A172 (cell line): ENCODE measurements around the gene FSIP1. TPM values are rescaled to one million over a fixed set of nuclear protein-coding genes. Genes with fewer than 3 reads are reported as not detected.

Experiments used
- DNase-seq: peaks from one replicate; pipeline ENCODE4 v3.0.0-alpha.2; 2015; ENCODE audit warnings: low spot score
- total RNA-seq: library from RNA; depleted of rRNA; stranded (reverse); fragments of >200 nt; shearing (Covaris generic); gene quantifications from 2 replicates; pipeline ENCODE4 v1.2.3, GENCODE V29; 2014

FSIP1 gene
- total RNA-seq, 1 experiment from 2014 or later, result 0.41 TPM

- DNase-seq, result no peak
These were observed 62.6 kb downstream of the FSIP1 start for GRCh38 chr15:39720081-39720480.

- no peak for DNase-seq
These were observed 63.5 kb downstream of the FSIP1 start for GRCh38 chr15:39719109-39719508.

DNA sequence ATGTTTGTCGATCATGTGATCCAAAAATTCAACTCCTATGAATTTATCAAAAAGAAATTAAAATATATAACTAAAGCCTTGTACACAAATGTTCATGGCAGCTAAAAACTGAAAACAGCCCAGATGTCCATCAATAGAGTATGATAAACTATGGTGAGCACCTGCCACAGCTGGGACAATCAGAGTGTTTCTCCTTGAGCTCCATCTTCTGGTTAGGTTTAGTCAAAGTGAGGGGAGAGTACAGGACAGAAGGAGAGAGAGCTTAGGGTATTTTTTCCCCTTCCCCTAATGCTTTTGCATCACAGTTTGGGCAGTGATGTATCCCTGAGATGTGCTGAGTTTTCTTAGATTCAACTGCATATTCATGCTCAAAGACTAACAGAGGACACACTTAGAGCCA, 65.5 kb downstream of the FSIP1 start:
- no peak for DNase-seq

- no peak for DNase-seq
These were observed 68.4 kb downstream of the FSIP1 start for GRCh38 chr15:39714251-39714650.

GRCh38 chr15:39713846-39714245, 68.8 kb downstream of the FSIP1 start:
- no peak for DNase-seq

GRCh38 chr15:39710681-39711080, 72.0 kb downstream of the FSIP1 start:
- peak; percentile 9 for DNase-seq

DNA sequence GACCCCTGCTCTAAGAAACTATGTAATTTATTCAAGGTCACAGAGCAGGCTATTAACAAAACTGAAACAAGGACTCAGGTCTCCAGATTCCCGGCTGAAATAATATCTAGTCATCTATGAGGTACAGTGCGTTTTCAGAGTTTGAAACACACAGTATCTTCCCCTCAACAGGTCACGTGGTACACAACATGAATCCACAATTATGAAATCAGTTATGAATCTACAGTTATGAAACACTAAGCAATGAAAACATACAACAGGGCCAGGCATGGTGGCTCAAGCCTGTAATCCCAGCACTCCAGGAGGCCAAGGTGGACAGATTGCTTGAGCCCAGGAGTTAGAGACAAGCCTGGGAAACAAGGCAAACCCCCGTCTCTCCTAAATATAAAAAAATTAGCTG, 72.7 kb downstream of the FSIP1 start:
- DNase-seq, result no peak

DNA sequence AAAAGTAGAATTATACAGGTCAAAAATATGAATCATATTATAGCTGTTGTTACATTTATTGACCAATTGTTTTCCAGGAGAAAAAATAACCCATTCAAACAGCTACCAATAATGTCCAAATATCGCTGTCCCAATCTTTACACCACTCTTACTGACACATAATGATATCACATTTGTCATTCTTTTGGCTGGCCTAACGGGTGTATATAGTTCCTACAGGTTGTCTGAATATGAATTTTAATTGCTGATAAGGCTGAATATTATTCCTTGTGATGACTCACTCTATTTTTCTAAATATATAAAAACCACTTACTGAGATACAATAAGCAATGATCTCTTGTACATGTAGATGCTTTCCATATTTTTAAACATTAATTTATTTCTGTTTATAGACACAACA, 76.4 kb downstream of the FSIP1 start:
- no peak for DNase-seq

DNA sequence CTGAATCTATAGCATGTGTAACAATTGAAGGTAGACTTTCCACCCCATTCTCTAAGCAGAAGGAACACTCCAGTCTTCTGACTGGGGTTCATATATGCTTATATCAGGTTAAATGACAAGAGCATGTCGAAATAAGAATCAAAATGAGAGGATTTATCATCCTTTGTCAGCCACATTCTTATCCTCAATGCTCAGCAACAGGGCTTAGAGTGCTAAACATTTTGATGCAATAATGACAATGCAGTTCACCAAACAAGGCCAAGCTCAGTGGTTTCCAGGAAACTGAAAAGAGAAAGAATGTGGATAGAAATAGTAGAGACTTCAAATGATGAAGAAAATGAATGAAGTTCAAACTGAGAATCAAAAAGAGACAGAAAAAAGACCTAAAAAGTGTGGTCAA, 78.0 kb downstream of the FSIP1 start:
- no peak for DNase-seq

- DNase-seq, result no peak
These were observed 78.4 kb downstream of the FSIP1 start for GRCh38 chr15:39704235-39704634.

- DNase-seq, result no peak
These were observed 80.7 kb downstream of the FSIP1 start for GRCh38 chr15:39701988-39702387.

- no peak for DNase-seq
These were observed 82.3 kb downstream of the FSIP1 start for GRCh38 chr15:39700375-39700700.

GRCh38 chr15:39699516-39700374, 82.9 kb downstream of the FSIP1 start:
- DNase-seq, result peak; percentile 7

DNA sequence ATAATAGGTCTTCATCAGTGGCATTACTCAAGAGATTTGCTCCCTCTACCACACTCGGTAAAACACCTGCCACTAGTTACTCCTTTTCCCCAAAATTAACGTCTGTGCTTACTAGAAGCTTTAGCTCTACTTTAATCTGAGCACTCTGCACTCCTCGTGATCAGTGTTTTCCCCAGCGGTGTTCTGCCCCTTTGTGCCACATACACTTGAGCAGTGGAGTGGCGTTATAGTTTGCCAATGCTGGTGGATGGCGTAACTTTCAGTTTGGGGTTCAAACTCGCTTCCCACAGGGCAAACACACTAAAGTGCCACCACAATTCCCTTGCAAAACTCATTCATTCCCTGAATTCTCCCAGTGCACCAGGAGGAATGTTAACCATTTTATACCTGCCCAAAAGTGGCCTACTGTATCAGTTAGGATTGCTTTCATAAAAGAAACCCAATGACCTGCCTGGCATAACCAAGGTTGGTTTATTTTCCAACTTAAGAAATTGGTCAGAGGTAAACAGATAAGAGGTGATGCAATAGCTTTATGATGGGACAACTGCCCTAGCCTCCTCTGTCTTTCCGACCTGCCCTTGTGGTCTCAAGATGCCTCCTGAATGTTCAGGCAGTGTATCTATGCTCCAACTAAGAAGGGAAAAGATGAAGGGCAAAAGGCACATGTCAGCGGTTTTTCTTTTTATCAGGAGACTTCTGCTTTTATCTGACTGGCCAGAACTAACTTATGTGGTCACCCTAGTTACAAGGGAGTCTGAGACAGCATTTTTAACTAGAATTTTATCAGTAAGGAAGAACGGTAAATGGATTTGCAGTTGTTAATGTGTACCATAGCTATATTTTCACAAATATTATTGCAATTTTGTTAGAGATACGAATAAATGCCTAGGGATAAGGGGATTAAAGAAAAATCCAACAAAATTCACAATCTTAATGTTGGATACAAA, 83.9 kb downstream of the FSIP1 start:
- DNase-seq, result no peak

DNA sequence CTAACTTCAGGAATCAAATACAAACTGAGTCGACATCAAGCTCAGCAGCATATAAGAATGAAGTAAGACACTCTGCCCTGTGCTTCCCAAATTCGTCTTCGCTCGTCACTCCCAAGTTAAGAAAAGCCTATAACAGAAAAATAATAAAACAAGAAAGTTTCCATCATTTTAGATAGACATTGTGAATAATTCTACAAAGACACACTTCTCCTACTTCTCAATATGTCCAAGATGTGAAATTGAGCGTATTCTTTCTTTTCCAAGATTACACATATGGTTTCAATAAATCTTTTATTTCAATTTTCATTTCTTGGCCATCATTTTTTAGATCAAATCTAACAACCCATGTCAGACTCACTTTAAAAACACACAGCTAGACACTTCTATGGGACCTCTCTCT, 85.1 kb downstream of the FSIP1 start:
- DNase-seq, result no peak

- DNase-seq, result no peak
These were observed 86.8 kb downstream of the FSIP1 start for GRCh38 chr15:39695793-39696192.

DNA sequence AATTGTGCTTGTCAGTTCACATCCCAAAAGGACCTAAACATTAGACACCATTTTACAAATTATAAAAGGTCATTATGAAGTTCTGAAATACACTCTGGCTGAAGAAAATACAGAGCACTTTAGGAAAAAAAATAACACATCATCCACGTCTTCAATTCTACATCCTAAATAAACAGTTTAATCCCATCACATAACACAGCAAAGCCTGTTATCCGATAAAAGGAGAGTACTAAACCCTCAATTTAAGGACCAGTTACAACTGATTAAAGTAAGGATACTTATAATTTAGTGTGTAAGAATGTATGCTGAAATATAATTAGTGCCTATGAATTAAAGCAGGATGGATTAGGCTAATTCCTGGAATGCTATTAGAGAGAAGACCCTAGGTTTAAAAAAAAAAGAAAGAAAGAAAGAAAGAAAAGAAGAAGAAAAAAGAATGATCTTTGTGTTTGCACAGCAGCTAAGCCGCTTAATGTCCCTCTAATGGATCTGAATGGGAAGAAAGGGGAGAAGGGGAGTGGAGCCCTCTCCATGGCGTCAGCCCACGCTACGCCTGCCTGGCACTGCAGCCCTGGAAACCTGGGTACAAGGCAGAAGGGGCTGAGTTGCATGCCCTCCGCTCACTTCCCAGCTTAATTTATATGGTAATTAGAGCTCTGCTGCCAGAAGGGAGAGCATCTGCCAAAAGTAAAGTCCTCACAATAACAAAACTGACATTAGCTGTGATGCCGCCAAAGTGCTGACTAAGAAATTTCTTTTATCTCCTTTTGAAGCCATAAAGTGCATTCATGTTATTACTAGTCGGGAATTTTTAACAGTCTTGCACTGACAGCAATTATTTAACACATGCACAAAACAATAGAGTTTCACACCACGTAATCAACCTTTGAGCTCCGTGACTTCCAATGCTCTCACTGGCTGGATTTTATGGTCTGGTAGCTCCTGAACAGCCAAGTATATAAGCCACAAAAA, 90.0 kb downstream of the FSIP1 start:
- no peak for DNase-seq

GRCh38 chr15:39690881-39691634, 91.6 kb downstream of the FSIP1 start:
- DNase-seq, result no peak

DNA sequence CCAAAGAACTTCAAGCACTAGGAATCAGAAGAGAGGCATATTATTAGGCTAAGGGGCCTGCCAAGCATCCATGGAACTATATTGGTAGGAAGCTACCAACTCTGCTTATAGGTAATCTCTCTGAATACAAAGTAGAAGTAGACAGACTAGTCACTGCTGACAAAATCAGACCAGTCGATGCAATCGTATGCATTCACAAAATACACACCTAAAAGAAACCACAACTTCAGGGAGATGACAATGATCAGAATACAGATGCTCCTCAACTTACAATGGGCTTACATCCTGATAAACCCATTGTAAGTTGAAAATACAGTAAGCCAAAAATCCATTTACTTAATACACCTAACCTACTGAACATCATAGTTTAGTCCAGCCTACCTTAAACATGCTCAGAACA, 94.7 kb downstream of the FSIP1 start:
- no peak for DNase-seq

GRCh38 chr15:39685999-39686613, 96.5 kb downstream of the FSIP1 start:
- DNase-seq, result peak; percentile 50
